ENCODE measurements around the gene PRMT2. TPM values are rescaled to one million over a fixed set of nuclear protein-coding genes. Genes with fewer than 3 reads are reported as not detected.

Gene PRMT2
- total RNA-seq (100 to 1,000 TPM in 3 of 4 donors, 10 to 100 TPM in 1; 85.7 to 128 (median 109) TPM), polyA plus RNA-seq (10 to 100 TPM; 68.0 to 96.1 (median 90.4) TPM)

GRCh38 chr21:46635324-46636180 is at the start of gene PRMT2:
Gene PRMT2, plus strand, starts transcription at chr21:46635674. Its CDS starts 1,278 bp downstream, at chr21:46636952.
- peak within 1 kb of the TSS; percentile 72 to 92 (median 90) for H3K4me3 ChIP-seq
- TF ChIP-seq POLR2A (IDR thresholded peaks at IDR 0.05) (peak; percentile 77 to 84), CTCF (IDR thresholded peaks at IDR 0.05) (no peak), EP300 (IDR thresholded peaks at IDR 0.05) (no peak), POLR2AphosphoS5 (IDR thresholded peaks at IDR 0.05) (peak; percentile 93 to 98 (median 95))
- H3K27me3 ChIP-seq, result no peaks in the 10 kb centered on the region
- DNase-seq, result peak; percentile 99
- peaks cover 0 to 50% (median 38%) of the 10 kb centered on the region in 4 donors for H3K4me1 ChIP-seq
- H3K27ac ChIP-seq, result peak within 1 kb of the TSS; percentile 91 to 98 (median 94)
- peaks cover 0 to 6% (median 0%) of the 10 kb centered on the region in 4 donors for H3K36me3 ChIP-seq
- intact Hi-C loops (cut with DNase I), result no loop called here
- H3K9me3 ChIP-seq, result no peaks in the 10 kb centered on the region
- 0 to 1% methylated on average over 90 of the region's 90 CpGs for WGBS, 2 donors

GRCh38 chr21:46594276-46594675 is 41.2 kb upstream of the PRMT2 start:
- Histone ChIP-seq H3K27me3 (no peaks in the 10 kb centered on the region), H3K9me3 (peaks cover 0 to 3% (median 3%) of the 10 kb centered on the region in 4 donors), H3K4me3 (no peak overlapping the region), H3K4me1 (peaks cover 0 to 9% (median 8%) of the 10 kb centered on the region in 4 donors), H3K36me3 (no peaks in the 10 kb centered on the region), H3K27ac (no peak overlapping the region)
- no peak for DNase-seq
- TF ChIP-seq EP300 (IDR thresholded peaks at IDR 0.05), result no peak
- no peak for TF ChIP-seq POLR2AphosphoS5 (IDR thresholded peaks at IDR 0.05)
- TF ChIP-seq POLR2A (IDR thresholded peaks at IDR 0.05), result no peak
- no peak for TF ChIP-seq CTCF (IDR thresholded peaks at IDR 0.05)
- WGBS, 2 donors, result 75% methylated on average over 8 of the region's 8 CpGs
- intact Hi-C loops (cut with DNase I), result no loop called here

GRCh38 chr21:46596201-46596600 is 39.3 kb upstream of the PRMT2 start:
- H3K36me3 ChIP-seq, result no peaks in the 10 kb centered on the region
- H3K27ac ChIP-seq, result no peak overlapping the region
- intact Hi-C loops (cut with DNase I), result no loop called here
- no peak for TF ChIP-seq POLR2AphosphoS5 (IDR thresholded peaks at IDR 0.05)
- no peak for TF ChIP-seq EP300 (IDR thresholded peaks at IDR 0.05)
- TF ChIP-seq POLR2A (IDR thresholded peaks at IDR 0.05), result no peak
- no peak for TF ChIP-seq CTCF (IDR thresholded peaks at IDR 0.05)
- DNase-seq, result no peak
- H3K27me3 ChIP-seq, result no peaks in the 10 kb centered on the region
- WGBS, 2 donors, result 100% methylated on average over 1 of the region's 1 CpG
- H3K4me1 ChIP-seq, result peaks cover 0 to 12% (median 10%) of the 10 kb centered on the region in 4 donors
- no peak overlapping the region for H3K4me3 ChIP-seq
- H3K9me3 ChIP-seq, result peaks cover 0 to 3% (median 0%) of the 10 kb centered on the region in 4 donors

- WGBS, 2 donors, result 79 to 92% methylated on average over 8 of the region's 8 CpGs
- Histone ChIP-seq H3K27me3 (no peaks in the 10 kb centered on the region), H3K4me1 (peaks cover 0 to 12% (median 10%) of the 10 kb centered on the region in 4 donors), H3K9me3 (peaks cover 0 to 3% (median 0%) of the 10 kb centered on the region in 4 donors), H3K36me3 (no peaks in the 10 kb centered on the region), H3K27ac (no peak overlapping the region), H3K4me3 (no peak overlapping the region)
- TF ChIP-seq POLR2AphosphoS5 (IDR thresholded peaks at IDR 0.05) (no peak), POLR2A (IDR thresholded peaks at IDR 0.05) (no peak)
- intact Hi-C loops (cut with DNase I), result no loop called here
- no peak for DNase-seq
These were observed 38.4 kb upstream of the PRMT2 start for GRCh38 chr21:46597031-46597430.

- Histone ChIP-seq H3K9me3 (no peaks in the 10 kb centered on the region), H3K27ac (no peak overlapping the region), H3K36me3 (no peaks in the 10 kb centered on the region), H3K4me3 (no peak overlapping the region), H3K27me3 (no peaks in the 10 kb centered on the region), H3K4me1 (peaks cover 0 to 12% (median 10%) of the 10 kb centered on the region in 4 donors)
- intact Hi-C loops (cut with DNase I), result no loop called here
- TF ChIP-seq CTCF (IDR thresholded peaks at IDR 0.05) (no peak), POLR2AphosphoS5 (IDR thresholded peaks at IDR 0.05) (no peak), POLR2A (IDR thresholded peaks at IDR 0.05) (no peak), EP300 (IDR thresholded peaks at IDR 0.05) (no peak)
- DNase-seq, result no peak
- WGBS, 2 donors, result 93% methylated on average over 20 of the region's 20 CpGs
These were observed 37.6 kb upstream of the PRMT2 start for GRCh38 chr21:46597896-46598343.
